GM19468 (cell line): Measurements from ENCODE around the gene LIME1.

Experiments used
- ATAC-seq: cut with Tn5 transposase; IDR thresholded peaks from one replicate; pipeline ENCODE4 v1.9.1; 2021; ENCODE audit warnings: mild to moderate bottlenecking, moderate library complexity, moderate number of reproducible peaks; ENCODE audit not compliant: unreplicated experiment; ENCODE audit errors: extremely low read depth

Gene LIME1

DNA sequence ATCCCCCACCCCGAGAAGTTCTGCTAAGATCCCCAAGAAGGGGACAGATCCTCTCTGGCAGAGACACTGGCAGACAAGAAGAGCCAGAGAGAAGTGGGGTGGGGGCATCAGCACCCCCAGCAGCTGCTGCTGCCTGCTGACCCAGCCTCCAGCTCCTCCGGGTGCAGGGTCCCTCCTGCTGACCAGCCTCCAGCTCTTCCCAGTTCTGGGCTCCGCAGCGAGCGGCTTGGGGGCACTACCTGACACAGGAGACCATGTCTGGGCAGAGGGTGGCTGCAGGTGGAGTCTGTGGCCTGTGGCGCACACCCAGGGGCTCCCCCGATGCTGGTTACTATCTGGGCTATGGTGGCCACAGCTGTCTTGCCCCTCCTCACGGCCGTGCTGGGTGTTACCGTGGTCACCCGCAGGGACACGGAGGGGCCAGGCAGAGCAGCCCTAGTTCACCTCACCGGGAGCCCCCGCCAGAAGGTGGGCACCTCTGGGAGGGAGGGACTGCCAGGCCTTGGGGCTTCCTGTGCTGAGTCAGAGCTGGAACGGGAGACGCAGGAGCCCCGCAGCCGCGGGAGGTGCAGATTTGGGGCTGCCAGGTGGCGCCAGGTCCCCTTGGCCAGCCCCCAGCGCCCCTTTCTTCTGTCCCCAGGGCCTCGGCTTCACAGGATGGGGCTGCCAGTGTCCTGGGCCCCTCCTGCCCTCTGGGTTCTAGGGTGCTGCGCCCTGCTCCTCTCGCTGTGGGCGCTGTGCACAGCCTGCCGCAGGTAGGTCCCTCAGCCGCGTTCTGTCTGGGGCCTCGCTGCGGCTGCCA, 630 bp downstream of the LIME1 start:
- ATAC-seq = no peak

GRCh38 chr20:63737695-63737944, 1.2 kb downstream of the LIME1 start:
- ATAC-seq = no peak

DNA sequence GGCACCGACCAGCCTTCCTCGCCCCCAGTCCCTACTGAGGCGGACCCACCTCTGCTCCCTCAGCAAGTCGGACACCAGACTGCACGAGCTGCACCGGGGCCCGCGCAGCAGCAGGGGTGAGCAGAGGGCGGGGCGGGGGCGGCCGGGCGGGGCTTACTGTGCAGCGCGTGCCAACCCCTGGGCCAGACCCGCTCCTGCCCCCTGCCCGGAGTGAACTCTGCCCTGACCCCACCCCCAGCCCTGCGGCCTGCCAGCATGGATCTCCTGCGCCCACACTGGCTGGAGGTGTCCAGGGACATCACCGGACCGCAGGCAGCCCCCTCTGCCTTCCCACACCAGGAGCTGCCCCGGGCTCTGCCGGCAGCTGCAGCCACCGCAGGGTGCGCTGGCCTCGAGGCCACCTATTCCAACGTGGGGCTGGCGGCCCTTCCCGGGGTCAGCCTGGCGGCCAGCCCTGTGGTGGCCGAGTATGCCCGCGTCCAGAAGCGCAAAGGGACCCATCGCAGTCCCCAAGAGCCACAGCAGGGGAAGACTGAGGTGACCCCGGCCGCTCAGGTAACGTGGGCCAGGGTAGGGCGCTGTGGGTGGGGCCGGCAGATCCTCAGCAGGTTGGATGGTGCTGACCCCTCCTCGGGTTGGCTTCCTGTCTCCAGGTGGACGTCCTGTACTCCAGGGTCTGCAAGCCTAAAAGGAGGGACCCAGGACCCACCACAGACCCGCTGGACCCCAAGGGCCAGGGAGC, 1.7 kb downstream of the LIME1 start:
- ATAC-seq = no peak

GRCh38 chr20:63738687-63739129, 2.2 kb downstream of the LIME1 start:
- no peak for ATAC-seq

DNA sequence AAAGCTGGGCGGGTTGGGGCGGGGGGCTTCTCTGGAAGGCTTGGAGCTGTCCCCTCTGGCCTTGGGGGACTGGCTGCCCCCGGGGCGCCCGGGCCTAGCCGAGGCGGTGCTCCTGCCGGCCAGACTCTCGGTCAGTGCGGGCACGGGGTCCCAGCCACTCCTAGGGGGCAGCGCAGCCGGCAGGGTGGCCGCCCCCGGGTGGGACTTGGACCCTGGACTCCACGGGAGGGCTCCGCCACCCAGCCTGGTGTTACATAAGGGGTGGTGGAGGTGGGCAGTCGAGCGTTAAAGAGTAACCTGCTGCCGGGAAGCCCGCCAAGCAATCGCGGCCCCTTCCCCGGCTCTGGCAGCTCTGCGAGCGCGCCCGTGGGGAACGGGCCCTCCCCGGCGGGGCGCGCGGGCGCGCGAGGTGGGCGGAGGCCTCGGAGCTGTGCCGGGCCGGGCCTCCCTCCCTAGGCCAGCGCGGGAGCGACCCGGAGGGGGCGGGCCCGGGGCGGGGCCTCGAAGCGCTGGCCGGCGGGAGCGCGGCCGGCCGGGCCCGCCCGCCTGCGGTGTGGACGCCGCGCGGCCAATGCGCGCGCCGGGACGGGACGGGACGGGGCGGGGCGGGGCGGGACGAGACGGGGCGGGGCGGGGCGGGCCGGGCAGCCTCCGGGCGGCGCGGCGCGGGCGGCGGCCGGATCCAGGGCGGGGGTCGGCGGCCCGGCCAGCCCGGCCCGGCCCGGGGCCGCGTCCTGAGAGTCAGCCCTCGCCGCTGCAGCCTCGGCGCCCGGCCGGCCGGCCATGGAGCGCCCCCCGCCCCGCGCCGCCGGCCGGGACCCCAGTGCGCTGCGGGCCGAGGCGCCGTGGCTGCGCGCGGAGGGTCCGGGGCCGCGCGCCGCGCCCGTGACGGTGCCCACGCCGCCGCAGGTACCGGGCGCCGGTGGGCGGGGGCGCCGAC, 2.9 kb downstream of the LIME1 start, which contains the start of gene SLC2A4RG:
Gene SLC2A4RG (plus strand): TSS at position 647 of the 940 bp plus-strand sequence. CDS start 137 bp downstream, at position 784.
- ATAC-seq = peak; percentile 22

- ATAC-seq = no peak
Measured at GRCh38 chr20:63740070-63740626, 3.7 kb downstream of the LIME1 start.

- ATAC-seq = no peak
Measured at GRCh38 chr20:63740627-63741353, 4.3 kb downstream of the LIME1 start.

DNA sequence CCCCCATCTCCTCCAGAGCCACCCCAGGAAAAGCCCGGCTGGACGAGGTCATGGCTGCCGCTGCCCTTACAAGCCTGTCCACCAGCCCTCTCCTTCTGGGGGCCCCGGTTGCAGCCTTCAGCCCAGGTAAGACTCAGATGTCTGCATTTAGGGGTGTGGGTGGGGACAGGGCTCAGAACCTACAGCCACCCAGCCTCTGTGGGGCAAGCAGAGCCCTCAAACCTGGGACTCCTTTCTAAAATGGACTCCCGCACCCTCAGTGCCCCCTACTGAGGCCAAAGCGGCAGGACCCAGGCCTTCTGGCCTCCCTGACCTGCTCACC, 4.9 kb downstream of the LIME1 start:
- ATAC-seq = no peak

DNA sequence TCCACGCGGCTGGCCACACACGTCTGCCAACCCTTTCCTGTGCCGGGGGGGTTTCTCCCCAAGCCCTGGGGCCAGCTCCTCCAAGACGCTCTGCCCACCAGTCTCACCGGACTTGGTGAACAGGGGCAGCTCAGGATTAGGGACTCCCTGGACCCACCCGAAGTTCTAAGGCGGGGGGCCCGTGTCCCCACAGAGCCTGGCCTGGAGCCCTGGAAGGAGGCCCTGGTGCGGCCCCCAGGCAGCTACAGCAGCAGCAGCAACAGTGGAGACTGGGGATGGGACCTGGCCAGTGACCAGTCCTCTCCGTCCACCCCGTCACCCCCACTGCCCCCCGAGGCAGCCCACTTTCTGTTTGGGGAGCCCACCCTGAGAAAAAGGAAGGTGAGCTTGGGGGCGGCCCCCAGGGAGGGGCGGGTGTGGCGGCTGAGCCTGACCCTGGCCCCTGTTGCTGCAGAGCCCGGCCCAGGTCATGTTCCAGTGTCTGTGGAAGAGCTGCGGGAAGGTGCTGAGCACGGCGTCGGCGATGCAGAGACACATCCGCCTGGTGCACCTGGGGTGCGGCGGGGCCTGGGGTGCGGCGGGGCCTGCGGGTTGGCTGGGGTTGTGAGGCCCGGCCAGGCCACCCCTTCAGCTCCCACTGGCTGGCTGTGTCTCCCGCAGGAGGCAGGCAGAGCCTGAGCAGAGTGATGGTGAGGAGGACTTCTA, 5.4 kb downstream of the LIME1 start:
- no peak for ATAC-seq

DNA sequence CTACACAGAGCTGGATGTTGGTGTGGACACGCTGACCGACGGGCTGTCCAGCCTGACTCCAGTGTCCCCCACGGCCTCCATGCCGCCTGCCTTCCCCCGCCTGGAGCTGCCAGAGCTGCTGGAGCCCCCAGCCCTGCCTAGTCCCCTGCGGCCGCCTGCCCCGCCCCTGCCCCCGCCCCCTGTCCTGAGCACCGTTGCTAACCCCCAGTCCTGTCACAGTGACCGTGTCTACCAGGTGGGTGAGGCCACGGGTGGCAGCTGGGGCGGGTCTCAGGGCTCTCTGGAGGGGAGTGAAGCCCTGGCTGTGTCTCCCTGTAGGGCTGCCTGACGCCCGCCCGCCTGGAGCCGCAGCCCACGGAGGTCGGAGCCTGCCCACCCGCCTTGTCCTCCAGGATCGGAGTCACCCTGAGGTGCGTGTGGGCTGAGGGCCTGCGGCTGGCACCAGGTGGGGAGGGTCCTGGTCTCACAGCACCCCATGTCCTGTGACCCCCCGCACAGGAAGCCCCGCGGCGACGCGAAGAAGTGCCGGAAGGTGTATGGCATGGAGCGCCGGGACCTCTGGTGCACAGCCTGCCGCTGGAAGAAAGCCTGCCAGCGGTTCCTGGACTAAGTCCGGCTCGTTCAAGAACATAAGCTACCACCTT, 6.0 kb downstream of the LIME1 start:
- no peak for ATAC-seq

- no peak for ATAC-seq
Measured at GRCh38 chr20:63743210-63743970, 6.9 kb downstream of the LIME1 start.

GRCh38 chr20:63744158-63744557, 7.7 kb downstream of the LIME1 start:
- ATAC-seq = no peak

- ATAC-seq = no peak
Measured at GRCh38 chr20:63744574-63745423, 8.3 kb downstream of the LIME1 start.

GRCh38 chr20:63745424-63745805, 9.0 kb downstream of the LIME1 start:
- ATAC-seq = no peak

- no peak for ATAC-seq
Measured at GRCh38 chr20:63745961-63746731, 9.7 kb downstream of the LIME1 start.

DNA sequence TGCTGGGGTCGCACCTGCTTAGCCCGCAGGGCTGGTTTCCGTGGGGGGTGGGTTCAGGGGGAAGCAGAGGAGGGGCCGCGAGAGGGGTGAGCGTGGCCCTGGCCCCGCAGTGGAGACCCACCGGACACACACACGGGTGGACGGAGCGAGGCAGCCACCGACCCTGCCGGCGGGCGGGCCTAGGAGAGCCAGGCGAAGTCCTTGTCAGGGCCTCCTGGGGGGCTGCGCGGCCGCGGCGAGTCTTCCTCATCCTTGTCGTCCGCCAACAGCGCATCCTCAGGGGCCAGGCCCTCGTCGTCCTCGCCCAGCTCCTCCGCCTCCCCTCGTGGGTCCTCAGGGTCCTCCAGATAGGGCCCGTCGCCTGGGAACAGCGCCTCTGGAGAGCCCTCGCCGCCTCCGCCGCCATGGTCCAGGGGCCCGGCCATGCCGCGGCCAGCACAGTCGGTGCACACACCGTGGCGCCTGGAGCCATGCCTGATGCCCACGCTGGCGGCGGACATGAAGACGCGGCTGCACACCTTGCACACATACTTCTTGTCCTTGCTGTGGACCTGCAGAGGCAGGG, 10.4 kb downstream of the LIME1 start:
- ATAC-seq = no peak
